Measurements from ENCODE around the gene SPINK2. TPM values are rescaled to one million over a fixed set of nuclear protein-coding genes. Genes with fewer than 3 reads are reported as not detected.

SPINK2 gene
- total and polyA plus RNA-seq, 2 of the 8 experiments (the other 6 are each of a cell fraction or from before 2014, with no cell fraction given), result 0.89 to 1.4 TPM

Small RNA genes lying within 50 kb of the gene (small RNA-seq; reads per million reads assigned to genes)
- gene RF00017 (ENCODE audit: insufficient read depth), result not detected
- not detected for gene RF00019 (ENCODE audit: insufficient read depth)
- gene RN7SL357P (ENCODE audit: insufficient read depth), result not detected
- gene RN7SL492P (ENCODE audit: insufficient read depth), result not detected

Other genes starting within 250 kb of the SPINK2 start
- not detected in 2 replicates for gene HOPX, start 140.4 kb downstream of the SPINK2 start, total RNA-seq (2021; fragmentation: NEBNext Ultra II Directional; extraction: Animal tissue kit (Norgen Biotek cat#: 25700))
- gene HOPX, start 140.4 kb downstream of the SPINK2 start, polyA plus RNA-seq (2011; rRNA removed), result not detected in 2 replicates
- gene REST, start 86.2 kb upstream of the SPINK2 start, total RNA-seq (2021; fragmentation: NEBNext Ultra II Directional; extraction: Animal tissue kit (Norgen Biotek cat#: 25700)), result 66.3 and 70.2 TPM in 2 replicates
- 6.9 and 10.2 TPM in 2 replicates for gene REST, start 86.2 kb upstream of the SPINK2 start, polyA plus RNA-seq (2011; rRNA removed)
- 28.1 and 28.5 TPM in 2 replicates for gene NOA1, start 155.9 kb upstream of the SPINK2 start, total RNA-seq (2021; fragmentation: NEBNext Ultra II Directional; extraction: Animal tissue kit (Norgen Biotek cat#: 25700))
- 24.3 and 29.6 TPM in 2 replicates for gene NOA1, start 155.9 kb upstream of the SPINK2 start, polyA plus RNA-seq (2011; rRNA removed)
- 99.9 and 115 TPM in 2 replicates for gene POLR2B, start 157.2 kb upstream of the SPINK2 start, total RNA-seq (2021; fragmentation: NEBNext Ultra II Directional; extraction: Animal tissue kit (Norgen Biotek cat#: 25700))
- 36.5 and 59.3 TPM in 2 replicates for gene POLR2B, start 157.2 kb upstream of the SPINK2 start, polyA plus RNA-seq (2011; rRNA removed)

All from H1 (cell line).